ENCODE measurements around the gene HYAL2. TPM values are rescaled to one million over a fixed set of nuclear protein-coding genes. Genes with fewer than 3 reads are reported as not detected.

The HYAL2 gene
- total and polyA plus RNA-seq, 10 of the 15 experiments (the other 5 are each of a cell fraction or from before 2014, with no cell fraction given) = 0.06 to 21.8 (median 12.7) TPM

- TF ChIP-seq NRF1 (conservative IDR thresholded peaks at IDR 0.05; ENCODE audit: low read depth, low read length) (no peak), MXI1 (IDR thresholded peaks at IDR 0.05; ENCODE audit: low read depth, low read length) (no peak; the same call in 1 of the 2 replicates), POLR2AphosphoS2 (IDR thresholded peaks at IDR 0.05; ENCODE audit: low read depth, low read length) (peak; percentile 81; the same call in 1 of the 2 replicates), BCL11A (IDR thresholded peaks at IDR 0.05; ENCODE audit: low read depth, low read length) (no peak), HDAC6 (IDR thresholded peaks at IDR 0.05; ENCODE audit: unreplicated experiment) (no peak), TCF7 (IDR thresholded peaks at IDR 0.05; ENCODE audit: borderline replicate concordance) (no peak), CREB1 (IDR thresholded peaks at IDR 0.05; ENCODE audit: low read depth) (peak; percentile 85), ETV6 (conservative IDR thresholded peaks at IDR 0.05 in 1 of 2, IDR thresholded peaks at IDR 0.05 in 1 of 2; ENCODE audit: borderline replicate concordance in 1 of 2, low read depth in 1 of 2) (no peak), SP1 (IDR thresholded peaks at IDR 0.05; ENCODE audit: low read depth, low read length) (no peak), STAT3 (IDR thresholded peaks at IDR 0.05; ENCODE audit: low read depth, low read length) (no peak), NR2C1 (IDR thresholded peaks at IDR 0.05) (no peak), SPI1 (IDR thresholded peaks at IDR 0.05; ENCODE audit: borderline replicate concordance, insufficient read depth, low read depth, low read length) (peak; percentile 43; the same call in 1 of the 2 replicates), EGR1 (IDR thresholded peaks at IDR 0.05; ENCODE audit: borderline replicate concordance in 1 of 2, low read depth in 2 of 2, low read length in 2 of 2) (no peak), TCF3 (IDR thresholded peaks at IDR 0.05; ENCODE audit: borderline replicate concordance, insufficient read depth, low read depth, low read length) (no peak), NFIC (IDR thresholded peaks at IDR 0.05; ENCODE audit: low read depth, low read length) (no peak), SMARCA5 (IDR thresholded peaks at IDR 0.05) (peak; percentile 94), MYB (IDR thresholded peaks at IDR 0.05; ENCODE audit: borderline replicate concordance, low read depth, low read length) (no peak)
- TF ChIP-seq, protein P1, sequence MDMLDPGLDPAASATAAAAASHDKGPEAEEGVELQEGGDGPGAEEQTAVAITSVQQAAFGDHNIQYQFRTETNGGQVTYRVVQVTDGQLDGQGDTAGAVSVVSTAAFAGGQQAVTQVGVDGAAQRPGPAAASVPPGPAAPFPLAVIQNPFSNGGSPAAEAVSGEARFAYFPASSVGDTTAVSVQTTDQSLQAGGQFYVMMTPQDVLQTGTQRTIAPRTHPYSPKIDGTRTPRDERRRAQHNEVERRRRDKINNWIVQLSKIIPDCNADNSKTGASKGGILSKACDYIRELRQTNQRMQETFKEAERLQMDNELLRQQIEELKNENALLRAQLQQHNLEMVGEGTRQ (IDR thresholded peaks at IDR 0.05; ENCODE audit: borderline replicate concordance, low read depth, low read length) = no peak
- TF ChIP-seq, protein P2, sequence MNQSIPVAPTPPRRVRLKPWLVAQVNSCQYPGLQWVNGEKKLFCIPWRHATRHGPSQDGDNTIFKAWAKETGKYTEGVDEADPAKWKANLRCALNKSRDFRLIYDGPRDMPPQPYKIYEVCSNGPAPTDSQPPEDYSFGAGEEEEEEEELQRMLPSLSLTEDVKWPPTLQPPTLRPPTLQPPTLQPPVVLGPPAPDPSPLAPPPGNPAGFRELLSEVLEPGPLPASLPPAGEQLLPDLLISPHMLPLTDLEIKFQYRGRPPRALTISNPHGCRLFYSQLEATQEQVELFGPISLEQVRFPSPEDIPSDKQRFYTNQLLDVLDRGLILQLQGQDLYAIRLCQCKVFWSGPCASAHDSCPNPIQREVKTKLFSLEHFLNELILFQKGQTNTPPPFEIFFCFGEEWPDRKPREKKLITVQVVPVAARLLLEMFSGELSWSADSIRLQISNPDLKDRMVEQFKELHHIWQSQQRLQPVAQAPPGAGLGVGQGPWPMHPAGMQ (IDR thresholded peaks at IDR 0.05; ENCODE audit: borderline replicate concordance) = no peak
- TF ChIP-seq, protein P3, sequence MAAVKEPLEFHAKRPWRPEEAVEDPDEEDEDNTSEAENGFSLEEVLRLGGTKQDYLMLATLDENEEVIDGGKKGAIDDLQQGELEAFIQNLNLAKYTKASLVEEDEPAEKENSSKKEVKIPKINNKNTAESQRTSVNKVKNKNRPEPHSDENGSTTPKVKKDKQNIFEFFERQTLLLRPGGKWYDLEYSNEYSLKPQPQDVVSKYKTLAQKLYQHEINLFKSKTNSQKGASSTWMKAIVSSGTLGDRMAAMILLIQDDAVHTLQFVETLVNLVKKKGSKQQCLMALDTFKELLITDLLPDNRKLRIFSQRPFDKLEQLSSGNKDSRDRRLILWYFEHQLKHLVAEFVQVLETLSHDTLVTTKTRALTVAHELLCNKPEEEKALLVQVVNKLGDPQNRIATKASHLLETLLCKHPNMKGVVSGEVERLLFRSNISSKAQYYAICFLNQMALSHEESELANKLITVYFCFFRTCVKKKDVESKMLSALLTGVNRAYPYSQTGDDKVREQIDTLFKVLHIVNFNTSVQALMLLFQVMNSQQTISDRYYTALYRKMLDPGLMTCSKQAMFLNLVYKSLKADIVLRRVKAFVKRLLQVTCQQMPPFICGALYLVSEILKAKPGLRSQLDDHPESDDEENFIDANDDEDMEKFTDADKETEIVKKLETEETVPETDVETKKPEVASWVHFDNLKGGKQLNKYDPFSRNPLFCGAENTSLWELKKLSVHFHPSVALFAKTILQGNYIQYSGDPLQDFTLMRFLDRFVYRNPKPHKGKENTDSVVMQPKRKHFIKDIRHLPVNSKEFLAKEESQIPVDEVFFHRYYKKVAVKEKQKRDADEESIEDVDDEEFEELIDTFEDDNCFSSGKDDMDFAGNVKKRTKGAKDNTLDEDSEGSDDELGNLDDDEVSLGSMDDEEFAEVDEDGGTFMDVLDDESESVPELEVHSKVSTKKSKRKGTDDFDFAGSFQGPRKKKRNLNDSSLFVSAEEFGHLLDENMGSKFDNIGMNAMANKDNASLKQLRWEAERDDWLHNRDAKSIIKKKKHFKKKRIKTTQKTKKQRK (IDR thresholded peaks at IDR 0.05; ENCODE audit: low read depth, low read length) = no peak
Observed at GRCh38 chr3:50298836-50299637, 23.5 kb downstream of the HYAL2 start, which contains the start of the genes HYAL3 and NAA80 (continued).
